ENCODE results near the gene ADGRB3.

- TF ChIP-seq EZH2 (IDR thresholded peaks at IDR 0.05): no peak
- TF ChIP-seq POLR2AphosphoS5 (IDR thresholded peaks at IDR 0.05; ENCODE audit: borderline replicate concordance, low read depth, low read length): no peak
- TF ChIP-seq FOXP2 (optimal IDR thresholded peaks at IDR 0.05; ENCODE audit: control extremely low read depth, extremely low read length, insufficient read depth): no peak
Observed at GRCh38 chr6:69280858-69281257, 645.8 kb downstream of the ADGRB3 start.

Measured in SK-N-MC (cell line).